Fibroblast of skin of scalp (primary cell): ENCODE results near the gene ERN1. TPM values are rescaled to one million over a fixed set of nuclear protein-coding genes. Genes with fewer than 3 reads are reported as not detected.
"Not testable (repeated sequence)": the region's sequence is repeated elsewhere in the genome, so short reads cannot be mapped to it uniquely, and the experiment has no call there.

ENCODE experiments used
- DNase-seq: peaks from one replicate; pipeline ENCODE4 v3.0.0-alpha.2; 2013
- polyA plus RNA-seq, 2 experiments: library from polyadenylated mRNA; unstranded; fragments of 120-200 nt; gene quantifications; one replicate each; pipeline ENCODE4 v1.2.1, GENCODE V29; 2013; ENCODE audit not compliant: insufficient read length in 2 of 2

The ERN1 gene
- polyA plus RNA-seq (2013, experiment 1 of 2; ENCODE audit: insufficient read length): 3.6 TPM
- 4.0 TPM for polyA plus RNA-seq (2013, experiment 2 of 2; ENCODE audit: insufficient read length)

DNA sequence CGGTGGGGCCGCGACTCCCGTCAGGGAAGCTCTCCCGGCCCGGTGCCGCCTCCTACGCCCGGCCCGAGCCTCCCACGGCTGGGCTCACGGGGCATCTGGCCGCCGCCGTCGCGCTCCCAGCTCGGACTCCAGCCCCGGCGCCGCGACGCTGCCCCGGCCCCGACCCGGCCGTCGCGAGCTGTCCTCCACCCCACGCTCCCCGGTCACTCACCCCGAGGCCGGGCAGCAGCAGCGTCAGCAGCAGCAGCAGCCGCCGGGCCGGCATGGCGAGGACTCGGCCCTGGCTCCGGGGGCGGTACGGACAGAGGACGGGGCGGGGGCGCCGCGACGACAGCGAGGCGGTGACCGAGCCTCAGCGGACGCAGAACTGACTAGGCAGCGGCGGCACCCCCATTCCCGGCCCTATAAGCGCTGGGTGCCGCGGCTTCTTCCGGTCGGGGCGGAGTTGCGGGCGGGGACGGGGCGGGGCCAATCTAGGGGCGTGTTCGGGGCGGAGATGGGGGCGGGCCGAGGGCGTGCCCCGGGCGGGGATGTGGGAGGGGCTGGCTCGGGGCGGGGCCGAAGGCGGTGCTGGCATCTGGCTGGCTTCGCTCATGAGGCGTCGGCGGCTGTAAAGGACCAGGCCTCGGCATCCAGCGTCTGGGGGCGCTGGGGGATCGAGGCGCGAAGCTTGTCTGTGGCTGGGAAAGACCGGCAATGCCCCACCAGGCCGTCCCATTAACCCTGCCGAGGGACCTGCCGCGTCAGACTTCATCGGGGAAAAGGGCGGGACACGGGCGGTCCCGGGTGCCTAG, at the start of gene ERN1:
TSS of gene ERN1 (minus strand) at position 380 of the 794 bp plus-strand sequence. CDS start at position 265, 115 bp downstream.
- peak; percentile 96 for DNase-seq

DNA sequence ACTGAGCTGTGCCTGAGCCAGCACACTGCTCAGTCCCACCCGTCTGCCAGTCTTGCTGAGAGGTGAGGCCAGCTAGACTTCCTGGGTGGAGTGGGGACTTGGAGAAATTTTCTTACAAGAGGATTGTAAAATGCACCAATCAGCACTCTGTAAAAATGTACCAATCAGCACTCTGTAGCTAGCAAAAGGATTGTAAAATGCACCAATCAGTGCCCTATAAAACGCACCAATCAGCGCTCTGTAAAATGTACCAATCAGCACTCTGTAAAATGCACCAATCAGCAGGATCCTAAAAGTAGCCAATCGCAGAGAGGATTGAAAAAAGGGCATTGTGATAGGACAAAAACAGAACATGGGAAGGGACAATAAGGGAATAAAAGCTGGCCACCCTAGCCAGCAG, 49.1 kb upstream of the ERN1 start:
- not testable (repeated sequence) for DNase-seq

DNA sequence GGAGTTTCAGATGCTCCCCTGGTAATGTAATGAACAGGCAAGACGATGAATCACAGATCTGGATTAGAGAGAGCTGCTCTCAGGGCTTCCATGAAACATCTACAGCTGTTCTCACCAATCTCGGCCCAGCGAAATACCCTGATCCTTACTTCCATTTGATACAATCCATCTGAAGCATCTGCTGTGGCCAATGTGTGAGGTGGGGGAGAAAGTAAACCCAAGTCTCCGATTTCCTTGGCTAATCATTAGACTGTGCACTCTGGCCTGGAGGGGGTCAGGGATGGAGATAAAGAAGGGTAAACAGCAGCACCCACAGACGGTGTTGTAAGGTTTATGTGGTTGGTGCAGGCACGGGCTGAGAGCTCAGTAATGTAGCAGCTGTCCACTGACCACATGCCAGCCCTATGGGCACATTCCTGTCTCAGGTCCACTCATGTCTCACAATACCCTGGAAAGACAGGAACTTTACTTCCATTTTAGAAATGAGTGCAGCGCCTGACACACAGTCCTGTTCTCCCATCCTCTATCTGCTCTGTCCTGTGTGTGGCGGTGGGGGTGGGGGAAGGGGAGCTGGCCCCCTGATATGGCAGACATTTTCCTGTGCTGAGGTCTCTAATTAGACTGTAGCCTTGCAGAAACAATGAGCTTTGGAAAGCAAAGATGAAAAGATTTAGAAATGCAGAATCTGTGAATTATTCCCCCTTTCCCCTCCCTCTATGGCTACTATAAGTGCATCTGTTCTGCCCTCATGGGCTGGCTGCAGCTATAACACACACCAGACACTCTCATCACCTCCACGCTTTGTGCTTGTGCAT, 48.3 kb upstream of the ERN1 start:
- no peak for DNase-seq

DNA sequence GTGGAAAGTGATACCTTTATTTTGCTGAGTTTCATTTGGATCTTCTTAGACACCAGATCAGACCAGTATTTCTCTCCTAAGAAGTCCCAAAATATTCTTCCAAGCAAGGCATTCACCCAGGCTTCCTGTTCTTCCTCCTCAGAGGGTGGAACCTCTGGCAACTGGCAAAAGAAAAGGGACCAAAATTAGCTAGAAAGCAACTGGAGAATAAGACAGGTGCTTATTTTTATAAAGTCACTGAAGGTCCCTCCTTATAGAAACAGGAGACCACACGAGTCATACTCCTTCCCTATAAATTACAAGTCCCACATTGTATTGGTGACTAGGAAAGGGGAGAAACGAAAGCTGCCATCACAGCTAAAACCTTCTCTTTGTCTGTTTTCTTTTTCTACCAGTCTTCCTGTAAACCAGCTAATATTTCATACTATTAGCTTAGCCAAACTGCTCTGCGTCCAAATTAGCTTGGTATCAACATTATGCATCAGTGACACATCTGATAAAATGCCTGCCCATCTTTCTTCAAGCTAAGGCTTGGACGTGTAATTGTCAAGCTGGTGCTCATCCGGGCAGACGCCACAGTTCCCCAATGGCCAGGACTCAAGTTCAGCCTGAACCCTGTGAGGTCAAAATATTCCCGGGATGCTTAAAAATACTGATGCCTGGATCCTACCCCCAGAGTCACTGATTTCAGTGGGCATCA, 47.5 kb upstream of the ERN1 start:
- no peak for DNase-seq

DNA sequence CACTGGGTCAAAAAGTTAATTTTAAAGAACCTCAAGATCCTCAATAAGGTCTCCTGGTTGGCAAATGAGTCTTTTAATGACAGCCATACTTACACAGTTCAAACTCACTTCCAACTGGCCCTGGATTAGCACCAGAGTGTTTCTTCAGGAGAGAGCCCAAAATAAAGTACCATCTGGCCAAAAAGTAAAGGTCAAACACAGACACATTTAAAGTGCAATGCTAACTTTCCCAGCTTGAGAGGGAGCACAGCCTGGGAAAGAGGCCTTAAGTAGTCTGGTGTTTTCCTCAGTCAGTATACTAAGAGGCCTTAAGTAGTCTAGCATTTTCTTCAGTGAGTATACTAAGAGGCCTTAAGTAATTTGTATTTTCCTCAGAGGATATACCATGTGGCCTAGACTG, 46.6 kb upstream of the ERN1 start:
- DNase-seq: no peak

DNA sequence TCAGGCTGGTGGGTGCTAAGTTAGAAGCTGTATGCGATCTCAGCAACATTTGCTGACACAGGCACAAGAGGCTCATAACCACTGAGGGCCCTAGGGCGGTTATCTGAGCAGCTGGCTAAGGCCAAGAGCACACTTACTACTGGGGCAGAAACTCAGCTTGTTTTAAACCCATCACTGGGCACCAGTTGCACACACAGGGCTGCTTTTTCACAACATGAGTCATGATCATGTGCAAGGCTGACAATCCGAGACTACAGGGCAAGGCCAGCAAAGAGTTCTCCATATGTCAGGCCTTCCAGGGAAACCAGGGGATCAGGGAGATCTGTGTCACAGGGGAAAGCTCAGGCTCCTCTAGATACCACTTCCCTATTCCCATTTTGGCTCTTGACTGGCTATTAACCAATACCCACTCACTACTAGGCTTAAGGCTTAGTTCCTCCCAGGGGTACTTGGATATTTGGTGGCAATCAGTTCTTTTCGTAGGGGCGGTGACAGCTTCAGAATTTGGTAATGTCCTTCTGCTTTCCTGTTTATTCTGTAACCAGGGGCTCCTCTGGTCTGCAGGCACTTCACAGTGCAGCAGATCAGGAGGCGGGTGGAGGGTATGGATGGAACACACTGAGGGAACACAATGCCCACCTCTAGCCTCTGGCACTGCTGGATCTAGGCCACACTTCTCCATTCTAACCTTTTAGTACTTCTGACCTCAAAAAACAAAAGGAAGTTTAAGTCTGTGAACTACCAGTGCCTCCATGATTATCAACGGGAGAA, 44.9 kb upstream of the ERN1 start:
- DNase-seq: no peak

DNA sequence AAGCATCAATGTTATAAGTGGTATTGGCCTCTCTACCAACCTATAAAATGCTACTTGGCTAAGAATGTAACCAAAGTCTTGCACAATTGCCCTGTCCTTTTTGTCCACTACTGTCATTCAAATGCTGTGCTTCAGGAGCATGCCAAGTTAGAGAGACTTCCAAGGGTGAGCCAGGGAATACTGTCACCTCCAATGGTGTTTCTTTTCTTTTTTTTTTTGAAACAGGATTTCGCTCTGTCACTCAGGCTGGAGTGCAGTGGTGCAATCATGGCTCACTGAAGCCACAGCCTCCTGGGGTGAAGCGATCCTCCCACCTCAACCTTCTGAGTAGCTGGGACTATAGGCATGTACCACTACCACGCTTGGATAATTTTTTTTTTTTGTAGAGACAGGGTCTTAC, 43.7 kb upstream of the ERN1 start:
- DNase-seq: no peak

DNA sequence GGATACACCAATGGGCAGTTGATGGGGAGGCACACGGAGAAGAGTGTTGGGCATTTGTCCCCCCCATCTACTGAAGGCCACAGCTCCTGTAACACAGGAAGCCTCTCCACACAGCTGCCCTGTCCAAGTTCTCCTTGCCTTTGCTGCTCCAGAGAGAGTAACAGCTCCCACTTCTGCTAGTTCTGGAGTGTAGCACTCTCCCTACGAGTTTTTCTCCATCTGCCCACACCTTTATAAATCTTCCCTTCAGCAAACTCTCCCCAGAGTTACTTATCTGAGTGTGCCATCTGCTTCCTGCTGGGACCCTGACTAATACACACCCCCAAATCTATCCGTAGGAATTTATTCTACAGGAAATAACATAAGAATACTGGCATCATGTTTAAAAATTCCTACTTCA, 42.6 kb upstream of the ERN1 start:
- DNase-seq: no peak

DNA sequence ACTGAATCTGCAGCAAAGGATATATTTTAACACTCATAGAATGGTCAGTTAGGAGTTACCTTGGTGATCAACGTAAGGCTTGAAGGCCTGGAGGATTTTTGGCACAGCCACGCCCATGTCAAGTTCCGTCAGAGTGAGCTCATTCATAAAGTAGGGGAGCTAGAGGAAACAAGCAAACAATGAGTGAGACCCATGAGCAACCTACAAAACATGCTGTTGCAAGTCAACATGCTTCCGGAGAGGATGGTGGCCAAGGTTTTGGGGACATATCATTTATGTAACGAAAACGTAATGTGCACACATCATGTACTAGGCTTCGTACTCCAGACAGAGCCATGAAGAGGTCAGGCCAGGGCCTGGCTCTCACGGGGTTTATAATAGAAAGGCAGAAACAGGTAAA, 41.1 kb upstream of the ERN1 start:
- no peak for DNase-seq

DNA sequence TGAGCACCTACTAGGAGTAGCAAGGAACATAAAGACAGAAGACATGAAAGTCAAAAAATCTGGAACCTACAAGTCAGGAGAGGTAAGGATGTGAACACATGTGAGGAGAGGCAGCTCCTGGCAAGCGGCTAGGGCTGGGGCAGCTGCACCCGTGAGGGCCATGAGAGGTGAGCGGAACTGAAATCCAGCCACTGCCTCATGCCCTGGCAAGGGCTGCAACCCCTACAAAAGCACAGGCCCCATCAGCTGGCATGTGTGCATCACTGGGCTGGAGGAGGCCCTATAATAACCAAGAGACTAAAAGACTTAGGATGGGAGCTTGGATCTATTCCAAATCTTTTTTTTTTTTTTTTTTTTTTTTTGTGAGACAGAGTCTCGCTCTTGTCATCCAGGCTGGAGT, 40.3 kb upstream of the ERN1 start:
- DNase-seq: no peak

DNA sequence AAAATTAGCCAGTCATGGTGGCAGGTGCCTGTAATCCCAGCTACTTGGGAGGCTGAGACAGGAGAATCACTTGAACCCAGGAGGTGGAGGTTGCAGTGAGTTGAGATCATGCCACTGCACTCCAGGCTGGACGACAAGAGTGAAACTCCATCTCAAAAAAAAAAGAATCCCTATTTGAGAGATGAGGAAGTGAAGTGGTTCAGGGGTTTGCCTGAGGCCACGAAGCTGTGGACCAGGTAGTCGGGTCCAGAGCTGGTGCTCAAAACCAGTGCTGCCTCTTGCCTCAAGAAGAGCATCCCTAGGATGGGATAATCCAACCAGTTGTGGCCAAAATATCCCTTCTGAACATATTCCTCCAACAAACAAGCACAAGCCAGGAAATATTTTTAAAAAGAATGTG, 37.7 kb upstream of the ERN1 start:
- DNase-seq: not testable (repeated sequence)

DNA sequence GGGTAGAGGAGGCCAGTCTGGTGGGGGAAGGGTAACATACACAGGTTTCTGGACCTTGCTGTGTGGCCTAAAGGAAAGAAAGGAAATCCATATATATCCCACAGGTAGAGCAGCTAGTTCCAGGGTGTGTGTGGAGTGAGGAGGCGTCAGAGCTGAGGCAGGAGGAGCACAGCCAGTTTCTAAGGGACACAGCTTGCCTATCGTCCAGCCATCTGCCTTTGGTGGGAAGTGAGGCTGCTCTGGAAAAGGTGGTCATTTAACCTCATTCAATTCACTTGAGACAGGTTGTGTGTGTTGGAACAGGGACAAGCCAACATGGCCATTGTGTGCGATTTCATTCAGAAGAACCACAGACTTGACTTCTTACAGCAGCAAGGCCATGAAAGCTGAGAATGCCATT, 36.9 kb upstream of the ERN1 start:
- DNase-seq: no peak

DNA sequence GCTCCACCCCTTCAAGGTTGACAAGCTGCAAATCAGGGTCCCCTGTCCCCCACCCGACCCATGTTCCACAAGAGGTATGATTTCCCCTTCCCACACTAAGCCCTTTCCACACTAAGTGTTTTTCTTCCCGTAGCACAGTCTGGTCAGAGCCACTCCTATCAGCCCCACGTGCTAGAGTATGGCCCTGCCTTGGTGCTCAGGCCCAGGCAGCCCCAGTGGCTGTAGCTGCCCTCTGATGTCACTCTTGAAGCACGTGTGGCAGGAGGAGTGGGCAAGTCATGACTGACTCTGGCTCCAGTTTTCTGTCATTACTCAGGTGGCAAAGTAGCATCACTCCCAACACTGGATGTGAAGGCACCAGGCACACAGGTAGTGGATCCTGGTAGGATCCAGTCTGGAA, 35.4 kb upstream of the ERN1 start:
- DNase-seq: no peak

DNA sequence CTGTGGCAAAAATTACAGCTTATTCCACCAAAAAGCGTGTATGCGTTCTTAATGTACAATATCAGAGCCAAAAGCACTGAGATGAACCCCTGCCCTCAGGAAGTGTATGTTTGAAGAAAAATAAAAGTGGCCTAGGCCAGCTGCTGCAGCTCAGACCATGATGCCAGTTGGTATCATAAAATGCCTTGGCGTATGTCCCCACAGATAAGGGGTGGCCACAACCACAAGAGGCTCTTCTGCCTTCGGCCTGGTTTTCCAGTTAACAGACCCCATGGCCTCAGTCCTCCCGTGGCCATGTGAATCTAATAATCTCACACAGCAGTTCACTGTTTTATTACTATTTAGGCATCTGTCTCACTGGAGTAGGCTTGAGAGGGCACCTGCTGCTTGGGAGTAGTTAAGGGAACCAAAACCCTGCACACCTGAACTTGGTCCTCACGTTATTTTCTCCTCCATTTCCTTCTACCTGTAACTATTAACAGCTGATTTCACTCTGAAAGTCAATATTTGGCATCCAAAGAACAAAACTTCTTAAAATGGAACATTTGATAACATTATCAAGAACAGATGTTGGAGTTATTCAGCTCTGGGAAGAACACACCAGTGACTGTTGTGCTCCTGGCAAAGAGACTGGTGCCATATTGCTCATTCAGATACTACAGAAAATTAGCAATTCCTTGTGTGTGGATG, 34.8 kb upstream of the ERN1 start:
- no peak for DNase-seq

DNA sequence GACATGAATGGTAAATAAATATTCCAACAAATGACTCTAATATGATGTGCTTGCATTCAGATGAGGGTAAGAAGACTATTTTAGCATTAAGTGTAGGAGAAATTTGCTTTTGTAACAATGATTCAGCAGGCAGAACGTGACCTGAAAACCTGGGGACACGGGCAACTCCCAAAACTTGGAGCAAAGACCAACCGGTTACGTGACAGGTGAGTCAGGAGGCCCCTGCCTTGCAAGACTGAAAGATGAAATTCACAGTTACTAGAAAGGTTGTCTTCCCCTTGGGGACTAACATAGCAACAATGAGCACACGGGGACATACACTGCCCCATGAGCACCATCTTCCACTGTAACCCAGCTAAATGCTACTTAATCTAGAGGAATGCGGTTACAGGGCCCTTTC, 33.5 kb upstream of the ERN1 start:
- no peak for DNase-seq

DNA sequence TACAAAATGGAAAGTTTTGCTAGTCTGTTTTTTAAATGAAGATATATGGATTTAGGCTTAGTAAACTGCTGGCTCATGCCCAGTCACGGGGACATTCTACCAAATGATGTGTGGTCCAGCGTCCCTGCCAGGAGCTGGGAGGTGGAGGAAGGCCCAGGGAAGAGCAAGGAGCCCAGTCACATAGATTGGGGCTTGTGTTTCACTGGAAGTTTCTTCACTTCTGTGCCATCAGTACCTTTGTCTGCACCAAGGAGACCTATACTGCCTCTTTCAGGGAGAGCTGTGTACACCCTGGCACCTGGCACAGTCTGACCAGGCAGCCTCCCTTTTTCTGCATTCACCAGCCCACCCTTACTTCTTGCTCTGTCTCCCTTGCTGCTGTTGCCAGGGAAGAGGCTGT, 32.6 kb upstream of the ERN1 start:
- no peak for DNase-seq

DNA sequence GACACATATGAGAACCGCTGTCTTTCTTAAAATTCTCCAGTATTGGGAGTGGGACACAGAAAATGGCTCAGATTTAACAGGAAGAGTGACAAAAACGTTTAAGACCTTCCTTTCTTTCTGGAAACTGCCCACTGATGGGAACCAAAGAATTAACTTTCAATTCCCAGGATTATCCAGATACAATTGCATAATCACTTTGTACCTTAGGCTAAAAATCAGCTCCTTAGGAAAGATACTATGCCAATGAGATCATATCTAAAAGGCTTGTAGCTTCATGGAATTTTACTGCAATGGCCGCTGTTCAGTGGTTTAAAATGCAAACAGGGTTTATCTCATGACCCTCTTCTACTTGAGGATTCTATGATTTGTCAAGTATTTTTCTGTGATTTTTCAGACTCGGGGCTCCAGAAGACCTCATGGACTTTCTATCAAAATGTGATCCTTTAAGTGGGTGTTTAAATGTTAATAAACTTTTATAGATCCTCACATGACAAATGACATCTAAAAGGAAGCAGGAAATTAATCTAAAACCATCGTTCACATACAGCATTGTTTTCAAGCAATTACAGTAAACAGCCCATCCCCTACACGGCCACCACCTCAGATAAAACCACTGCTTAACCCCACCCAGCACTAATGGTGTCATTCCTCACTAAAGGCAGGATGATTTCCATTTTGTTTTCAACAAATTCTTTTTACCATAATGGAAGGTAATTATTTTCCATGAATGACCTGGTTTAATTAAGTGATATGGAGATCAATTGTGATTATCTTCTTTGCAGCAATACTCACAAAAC, 31.6 kb upstream of the ERN1 start:
- DNase-seq: no peak

DNA sequence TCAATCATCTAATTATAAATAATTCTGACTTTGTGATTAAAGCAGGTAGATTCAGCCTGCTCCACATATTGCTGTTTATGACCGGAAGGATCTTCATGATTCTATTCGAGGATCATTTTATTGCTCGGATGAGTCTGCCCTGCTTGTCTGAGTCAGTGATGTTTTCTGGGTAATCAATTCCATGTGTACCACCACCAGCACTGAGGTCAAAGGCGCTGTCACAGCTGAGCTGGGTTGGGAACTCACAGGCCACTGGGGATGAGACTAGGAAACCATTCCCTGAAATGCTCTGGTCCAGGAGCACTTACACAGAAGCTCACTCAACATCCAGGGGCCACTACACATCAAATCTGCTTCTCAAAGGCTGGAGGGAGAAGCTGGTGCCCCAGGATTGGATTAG, 30.4 kb upstream of the ERN1 start:
- DNase-seq: peak; percentile 50

DNA sequence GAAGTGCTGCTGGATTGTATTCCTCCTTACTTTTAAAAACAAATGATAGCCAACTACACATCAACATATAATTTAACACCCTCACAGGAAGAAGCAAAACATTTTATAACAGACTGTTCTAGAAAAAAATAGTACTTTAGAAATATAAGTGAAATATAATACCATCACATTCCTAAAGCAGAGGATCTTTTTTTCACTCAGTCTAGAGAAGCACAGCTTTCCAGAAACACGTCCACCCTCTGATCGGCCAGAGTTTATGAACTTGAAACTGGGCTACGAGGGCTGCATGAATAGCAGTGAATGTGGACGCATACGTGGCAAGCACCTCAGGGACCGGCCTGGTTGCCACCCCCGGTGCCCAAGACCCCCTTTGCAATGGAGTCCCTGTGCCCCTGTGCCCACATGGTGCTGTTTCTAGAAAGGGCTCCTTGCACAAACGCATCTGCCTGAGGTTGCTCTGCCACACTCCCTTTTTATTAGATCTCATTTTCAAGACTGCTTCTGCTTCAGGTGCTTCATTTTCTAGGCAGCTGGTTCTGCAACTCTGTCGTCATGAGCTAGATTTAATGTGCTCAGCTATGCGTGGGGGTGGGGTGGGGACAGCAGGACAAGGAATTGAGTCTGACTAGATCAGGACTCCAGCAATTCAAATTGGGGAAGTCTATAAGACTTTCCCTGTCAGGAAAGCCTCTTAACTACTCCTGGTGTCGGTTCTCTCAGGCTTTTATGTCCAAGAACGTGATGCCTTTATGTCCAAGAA, 29.1 kb upstream of the ERN1 start:
- DNase-seq: no peak

DNA sequence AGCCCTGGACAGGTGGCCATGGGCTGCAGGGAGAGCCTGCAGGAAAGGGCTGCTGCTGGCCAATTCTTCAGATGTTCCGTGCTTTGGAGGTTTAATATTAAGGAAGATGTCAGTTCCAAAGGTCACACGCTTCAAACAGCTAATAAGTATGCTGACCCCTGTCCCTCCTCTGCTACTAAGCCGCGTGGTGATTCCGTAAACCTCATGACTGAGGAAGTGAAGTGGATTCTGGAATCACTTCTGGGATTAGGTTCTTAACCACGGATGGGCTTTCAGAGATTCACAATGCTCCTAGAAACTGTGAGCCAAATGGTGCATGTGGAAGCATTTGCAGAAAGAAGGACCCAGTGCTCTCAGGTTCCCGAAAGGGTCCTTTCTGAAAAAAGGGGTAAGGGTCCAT, 28.5 kb upstream of the ERN1 start:
- no peak for DNase-seq
